Vagina (tissue), 2 donors: Measurements from ENCODE around the gene ZSCAN2. TPM values are rescaled to one million over a fixed set of nuclear protein-coding genes. Genes with fewer than 3 reads are reported as not detected.
A peak's percentile ranks its signal among the peaks of the same experiment; 100 is the strongest.

Experiments used
- DNase-seq, 2 donors: peaks; one replicate each; pipeline ENCODE4 v3.0.0-alpha.2; 2017; ENCODE audit errors: extremely low spot score in 2 of 2
- H3K27ac ChIP-seq: fragments of 200-600 bp; sonication (generic); one replicate; pipeline ENCODE4 v1.5.1; 2019
- H3K27me3 ChIP-seq: fragments of 200-600 bp; sonication (generic); one replicate; pipeline ENCODE4 v1.5.1; 2019
- H3K36me3 ChIP-seq, 2 donors: fragments of 200-600 bp; sonication (generic); one replicate each; pipeline ENCODE4 v1.5.1; 2017 to 2019
- H3K4me1 ChIP-seq: fragments of 200-600 bp; sonication (generic); one replicate; pipeline ENCODE4 v1.5.1; 2019
- H3K4me3 ChIP-seq, 2 donors: fragments of 200-600 bp; sonication (generic); 1 replicate in 1 of 2; 2 replicates in 1 of 2; pipeline ENCODE4 v1.5.1; 2016 to 2019
- H3K9me3 ChIP-seq: fragments of 200-600 bp; sonication (generic); one replicate; pipeline ENCODE4 v1.5.1; 2019
- CTCF ChIP-seq, 3 experiments: fragments of 450-650 bp in 2 of 3; fragments of 200-600 bp in 1 of 3; sonication (generic) in 1 of 3; IDR thresholded peaks; one replicate each; pipeline ENCODE4 v1.5.1; 2017 to 2019; ENCODE audit warnings: antibody characterized with exemption in 3 of 3, mild to moderate bottlenecking in 2 of 3, moderate library complexity in 2 of 3
- POLR2A ChIP-seq, 2 donors: fragments of 450-650 bp; IDR thresholded peaks; one replicate each; pipeline ENCODE4 v1.6.1; 2017; ENCODE audit warnings: antibody characterized with exemption in 2 of 2, mild to moderate bottlenecking in 2 of 2, moderate library complexity in 2 of 2
- POLR2AphosphoS5 ChIP-seq, 2 donors: sonication (generic); formaldehyde crosslinking; IDR thresholded peaks; one replicate each; pipeline ENCODE4 v1.9.0; 2017; ENCODE audit warnings: antibody characterized with exemption in 2 of 2, mild to moderate bottlenecking in 2 of 2, low read depth in 1 of 2; ENCODE audit not compliant: insufficient read depth in 1 of 2
- intact Hi-C: fragments of 100-400 bp; cut with DNase I; formaldehyde crosslinking; loops from one replicate; pipeline ENCODE4 v1.15.1; 2023
- total RNA-seq: library from RNA; depleted of rRNA; stranded (reverse); fragments of >200 nt; gene quantifications from one replicate; pipeline ENCODE4 v1.2.3, GENCODE V29; 2016

The ZSCAN2 gene
- total RNA-seq, 1 donor from 2014 or later = 7.9 TPM

- no peak for DNase-seq
- Histone ChIP-seq H3K27ac (peak overlapping the region; percentile 36), H3K4me1 (peaks cover 10% of the 10 kb centered on the region), H3K27me3 (no peaks in the 10 kb centered on the region), H3K9me3 (no peaks in the 10 kb centered on the region), H3K36me3 (no peaks in the 10 kb centered on the region), H3K4me3 (peak overlapping the region; percentile 37 to 38)
- intact Hi-C loops = no loop called here
- TF ChIP-seq CTCF (IDR thresholded peaks at IDR 0.05) = peak; percentile 17 to 97 (median 43)
- TF ChIP-seq POLR2A (IDR thresholded peaks at IDR 0.05) = no peak
These were observed 12.5 kb upstream of the ZSCAN2 start for GRCh38 chr15:84588053-84588874.

GRCh38 chr15:84590406-84590805, 10.4 kb upstream of the ZSCAN2 start:
- Histone ChIP-seq H3K4me3 (no peak overlapping the region), H3K36me3 (no peaks in the 10 kb centered on the region), H3K9me3 (no peaks in the 10 kb centered on the region), H3K27me3 (no peaks in the 10 kb centered on the region), H3K27ac (no peak overlapping the region), H3K4me1 (peaks cover 10% of the 10 kb centered on the region)
- DNase-seq = no peak
- intact Hi-C loops = loop anchor here (10.0 kb wide), 1 partner anchor 224 kb away; the partner anchor contains the start of gene ALPK3
- no peak for TF ChIP-seq POLR2A (IDR thresholded peaks at IDR 0.05)
- TF ChIP-seq POLR2AphosphoS5 (IDR thresholded peaks at IDR 0.05; ENCODE audit: insufficient read depth in 1 of 2, low read depth in 1 of 2) = no peak

GRCh38 chr15:84591815-84592214, 9.0 kb upstream of the ZSCAN2 start:
- H3K27ac ChIP-seq = no peak overlapping the region

DNA sequence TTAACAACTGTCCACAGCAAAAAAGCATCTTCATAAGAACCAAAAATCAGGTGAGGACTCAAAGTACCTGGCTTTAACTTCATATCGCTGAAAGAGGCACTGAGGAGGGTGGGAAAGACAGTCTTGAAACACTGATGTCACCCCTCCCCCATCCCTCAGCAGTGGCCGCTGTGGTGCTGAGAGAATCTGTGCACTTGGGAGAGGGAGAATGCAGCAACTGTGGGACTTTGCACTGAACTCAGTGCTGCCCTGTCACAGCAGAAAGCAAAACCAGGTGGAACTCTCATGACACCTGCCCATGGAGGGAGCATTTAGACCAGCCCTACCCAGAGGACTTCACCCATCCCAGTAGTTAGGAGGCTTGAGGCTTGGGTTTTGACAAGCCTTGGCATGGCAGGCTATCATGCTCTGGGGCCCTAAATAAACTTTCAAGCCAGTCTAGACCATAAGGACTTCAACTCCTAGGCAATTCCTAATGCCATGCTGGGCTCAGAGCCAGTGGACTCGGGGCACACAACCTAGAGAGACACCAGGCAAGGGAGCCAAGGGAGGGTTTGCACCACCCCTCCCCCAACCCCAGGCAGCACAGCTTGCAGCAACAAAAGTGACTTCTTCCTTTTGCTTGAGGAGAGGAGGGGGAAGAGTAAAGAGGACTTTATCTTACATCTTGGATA, 6.1 kb upstream of the ZSCAN2 start:
- no peaks in the 10 kb centered on the region for H3K27me3 ChIP-seq
- DNase-seq = no peak
- intact Hi-C loops = loop anchor here (10.0 kb wide), 1 partner anchor 220 kb away; the partner anchor contains the start of gene ALPK3
- TF ChIP-seq POLR2AphosphoS5 (IDR thresholded peaks at IDR 0.05; ENCODE audit: insufficient read depth in 1 of 2, low read depth in 1 of 2) = no peak
- TF ChIP-seq CTCF (IDR thresholded peaks at IDR 0.05) = no peak
- no peak for TF ChIP-seq POLR2A (IDR thresholded peaks at IDR 0.05)
- H3K9me3 ChIP-seq = no peaks in the 10 kb centered on the region
- no peaks in the 10 kb centered on the region for H3K36me3 ChIP-seq
- no peak overlapping the region for H3K27ac ChIP-seq
- H3K4me1 ChIP-seq = peaks cover 5% of the 10 kb centered on the region
- no peak overlapping the region for H3K4me3 ChIP-seq

More at GRCh38 chr15:84591815-84592214, 9.0 kb upstream of the ZSCAN2 start:
- peaks cover 10% of the 10 kb centered on the region for H3K4me1 ChIP-seq
- H3K4me3 ChIP-seq = no peak overlapping the region
- no peaks in the 10 kb centered on the region for H3K9me3 ChIP-seq
- TF ChIP-seq CTCF (IDR thresholded peaks at IDR 0.05) = no peak
- no peak for TF ChIP-seq POLR2A (IDR thresholded peaks at IDR 0.05)
- no peak for TF ChIP-seq POLR2AphosphoS5 (IDR thresholded peaks at IDR 0.05; ENCODE audit: insufficient read depth in 1 of 2, low read depth in 1 of 2)
- H3K27me3 ChIP-seq = no peaks in the 10 kb centered on the region
- no peaks in the 10 kb centered on the region for H3K36me3 ChIP-seq
- no peak for DNase-seq
- intact Hi-C loops = loop anchor here (10.0 kb wide), 1 partner anchor 223 kb away; the partner anchor contains the start of gene ALPK3

- intact Hi-C loops = loop anchor here (10.0 kb wide), 1 partner anchor 219 kb away; the partner anchor contains the start of gene ALPK3
- Histone ChIP-seq H3K4me1 (peaks cover 8% of the 10 kb centered on the region), H3K4me3 (no peak overlapping the region), H3K36me3 (no peaks in the 10 kb centered on the region), H3K27me3 (no peaks in the 10 kb centered on the region), H3K9me3 (no peaks in the 10 kb centered on the region), H3K27ac (no peak overlapping the region)
- DNase-seq = no peak
- TF ChIP-seq CTCF (IDR thresholded peaks at IDR 0.05) (no peak), POLR2AphosphoS5 (IDR thresholded peaks at IDR 0.05; ENCODE audit: insufficient read depth in 1 of 2, low read depth in 1 of 2) (no peak), POLR2A (IDR thresholded peaks at IDR 0.05) (no peak)
These were observed 5.1 kb upstream of the ZSCAN2 start for GRCh38 chr15:84595660-84596059.
